Right forelimb (tissue), 1 donor: ENCODE results near the gene SMC6.

Experiments used
- DNase-seq: peaks from one replicate; pipeline ENCODE4 v3.0.0-alpha.2; 2018

The SMC6 gene

DNA sequence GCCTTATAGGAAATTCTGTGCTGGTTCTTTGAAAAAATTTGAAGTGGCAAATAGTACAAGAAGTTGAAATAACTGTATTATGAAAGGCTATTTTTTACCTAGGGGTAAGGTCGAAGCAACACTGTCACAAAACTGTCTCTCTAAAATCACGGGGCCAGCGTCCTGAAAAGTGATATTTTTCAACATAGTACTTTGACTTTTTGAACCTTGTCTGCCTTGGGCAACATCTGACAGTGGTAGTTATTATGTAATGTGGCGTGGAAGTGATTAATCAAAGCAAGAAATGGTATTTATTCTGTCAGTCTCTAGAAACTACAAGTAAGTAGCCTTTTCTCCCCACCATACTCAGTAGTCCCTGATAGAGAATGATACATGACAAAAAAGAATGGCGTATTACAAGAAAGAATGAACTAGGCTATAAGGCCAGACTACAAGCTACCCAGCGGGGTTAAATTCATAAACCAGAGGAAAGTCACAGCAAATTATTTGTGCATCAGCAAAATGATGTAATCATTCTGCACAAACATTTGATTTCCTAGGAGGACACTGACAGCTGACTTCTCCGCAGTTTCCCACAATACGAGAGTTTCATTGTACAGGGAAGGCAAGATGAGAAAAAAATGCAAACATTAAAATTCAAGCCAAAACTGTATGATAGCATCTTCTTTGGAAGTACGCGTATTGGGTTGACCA lies 10.2 kb upstream of the SMC6 start:
- no peak for DNase-seq

GRCh38 chr2:17762451-17762850 lies 8.8 kb upstream of the SMC6 start:
- DNase-seq: no peak

DNA sequence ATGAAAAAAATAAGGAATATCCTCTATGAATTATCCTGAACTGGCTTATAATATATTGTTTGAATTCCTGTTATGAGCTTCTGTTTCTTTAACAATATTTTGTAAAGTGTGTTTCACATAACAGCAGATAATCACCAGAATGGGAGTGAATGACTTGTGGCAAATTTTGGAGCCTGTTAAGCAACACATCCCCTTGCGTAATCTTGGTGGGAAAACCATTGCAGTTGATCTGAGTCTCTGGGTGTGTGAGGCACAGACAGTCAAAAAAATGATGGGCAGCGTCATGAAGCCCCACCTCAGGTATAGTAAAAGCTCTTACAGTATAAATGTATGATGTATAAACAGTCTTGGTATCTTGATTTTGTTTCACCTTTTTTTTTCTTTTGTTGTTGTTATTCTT lies 6.2 kb upstream of the SMC6 start:
- no peak for DNase-seq

- DNase-seq: no peak
Observed at GRCh38 chr2:17758118-17758517, 4.5 kb upstream of the SMC6 start.

- no peak for DNase-seq
Observed at GRCh38 chr2:17757321-17757720, 3.7 kb upstream of the SMC6 start.

DNA sequence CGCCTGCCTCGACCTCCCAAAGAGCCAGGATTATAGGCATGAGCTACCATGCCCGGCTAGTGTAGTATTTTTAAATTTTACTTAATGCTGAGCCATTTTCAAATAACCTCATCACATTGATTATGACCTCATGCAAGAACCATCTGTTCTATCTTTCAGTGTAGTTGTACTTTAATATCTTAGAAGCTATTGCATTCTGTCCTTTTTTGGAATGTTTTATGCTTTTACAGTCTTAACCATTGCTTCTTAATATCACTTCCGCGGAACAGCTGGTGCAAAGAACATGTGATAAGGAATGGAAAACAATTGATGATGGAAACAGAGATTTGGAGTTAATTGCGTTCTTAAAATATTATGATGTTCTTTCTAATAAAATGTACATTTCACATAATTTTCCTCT lies 3.1 kb upstream of the SMC6 start:
- DNase-seq: no peak

GRCh38 chr2:17754773-17755425 lies 1.3 kb upstream of the SMC6 start:
- no peak for DNase-seq

GRCh38 chr2:17752892-17753802 lies 463 bp downstream of the SMC6 start:
- no peak for DNase-seq

GRCh38 chr2:17752246-17752645 lies 1.4 kb downstream of the SMC6 start:
- DNase-seq: no peak

- no peak for DNase-seq
Observed at GRCh38 chr2:17749753-17750438, 3.7 kb downstream of the SMC6 start.

DNA sequence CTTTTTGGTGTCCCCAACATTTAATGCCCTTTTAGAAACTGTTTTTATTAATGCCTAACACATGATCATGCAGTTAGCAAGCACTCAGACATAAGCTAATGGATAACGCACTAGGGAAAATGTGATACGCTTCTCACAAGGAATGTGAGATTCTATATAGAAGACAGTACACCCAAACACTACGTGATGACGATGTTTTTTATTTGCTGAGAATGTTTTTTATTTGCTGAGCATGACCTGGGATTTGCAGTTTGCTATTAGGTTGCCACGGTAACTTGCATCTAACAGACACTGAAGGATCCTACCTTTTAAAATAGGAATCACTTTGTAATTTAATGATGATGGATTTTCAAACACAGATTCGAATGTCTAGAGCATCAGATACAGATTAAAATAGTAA lies 4.9 kb downstream of the SMC6 start:
- no peak for DNase-seq

GRCh38 chr2:17747684-17748452 lies 5.7 kb downstream of the SMC6 start:
- no peak for DNase-seq

GRCh38 chr2:17740203-17740602 lies 13.4 kb downstream of the SMC6 start:
- no peak for DNase-seq

DNA sequence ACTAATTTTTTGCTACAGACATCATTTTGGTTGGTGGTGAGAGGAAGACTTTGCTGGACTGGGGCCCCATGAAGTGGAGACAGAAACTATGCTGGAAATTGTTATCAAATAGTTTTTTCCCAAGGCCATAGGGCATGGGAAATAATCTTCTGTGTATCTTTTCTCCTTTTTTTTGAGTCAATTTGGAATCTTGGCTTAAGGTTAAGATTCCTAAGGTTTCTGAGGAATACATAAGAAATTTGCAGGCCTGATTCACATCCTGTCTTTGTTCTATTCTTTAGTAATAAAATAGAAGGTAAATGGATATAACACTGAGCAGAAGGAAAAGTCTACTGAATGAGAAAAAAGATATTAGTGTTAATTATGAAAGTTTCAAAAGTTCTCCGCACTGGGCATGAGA lies 16.6 kb downstream of the SMC6 start:
- DNase-seq: no peak

DNA sequence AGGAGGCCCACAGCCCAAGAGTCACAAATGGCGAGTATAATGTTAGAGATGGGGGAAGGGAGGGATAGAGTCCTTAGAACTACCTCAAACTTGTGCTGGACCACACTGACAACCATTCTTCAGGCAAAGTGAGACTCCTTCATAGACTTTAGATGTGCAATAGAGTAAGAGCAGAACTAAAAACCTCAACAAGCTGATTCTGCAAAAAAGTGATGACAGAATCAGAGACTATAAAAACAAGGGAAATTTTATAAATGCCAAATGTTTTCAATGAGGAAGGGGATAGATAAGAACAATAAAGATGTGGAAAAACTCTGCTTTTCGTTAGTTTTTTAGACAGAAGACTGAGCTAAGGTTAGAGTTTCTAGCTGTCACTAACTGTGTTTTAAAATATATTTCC lies 17.7 kb downstream of the SMC6 start:
- no peak for DNase-seq

DNA sequence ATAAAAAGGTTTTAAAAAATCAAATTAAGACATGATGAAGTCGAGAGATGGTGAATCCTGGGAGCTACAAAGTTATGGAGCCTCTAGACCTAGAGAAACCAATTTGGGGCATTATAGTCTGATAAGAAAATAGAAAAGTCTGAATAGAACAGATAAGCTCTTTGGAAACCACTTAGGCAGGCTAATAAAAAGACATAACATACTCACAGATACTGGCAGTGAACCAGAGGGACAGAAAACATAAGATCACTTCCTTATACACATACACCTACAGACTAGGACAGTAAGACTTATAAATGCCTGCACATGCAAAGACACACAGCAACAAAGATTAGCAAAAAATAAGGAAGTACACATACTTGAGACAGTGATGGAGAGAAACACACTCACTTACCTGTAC lies 20.0 kb downstream of the SMC6 start:
- DNase-seq: no peak

GRCh38 chr2:17729880-17730279 lies 23.7 kb downstream of the SMC6 start:
- DNase-seq: no peak

GRCh38 chr2:17728210-17728609 lies 25.4 kb downstream of the SMC6 start:
- no peak for DNase-seq

- DNase-seq: no peak
Observed at GRCh38 chr2:17719562-17720371, 33.8 kb downstream of the SMC6 start.

- no peak for DNase-seq
Observed at GRCh38 chr2:17718689-17719088, 34.9 kb downstream of the SMC6 start.

DNA sequence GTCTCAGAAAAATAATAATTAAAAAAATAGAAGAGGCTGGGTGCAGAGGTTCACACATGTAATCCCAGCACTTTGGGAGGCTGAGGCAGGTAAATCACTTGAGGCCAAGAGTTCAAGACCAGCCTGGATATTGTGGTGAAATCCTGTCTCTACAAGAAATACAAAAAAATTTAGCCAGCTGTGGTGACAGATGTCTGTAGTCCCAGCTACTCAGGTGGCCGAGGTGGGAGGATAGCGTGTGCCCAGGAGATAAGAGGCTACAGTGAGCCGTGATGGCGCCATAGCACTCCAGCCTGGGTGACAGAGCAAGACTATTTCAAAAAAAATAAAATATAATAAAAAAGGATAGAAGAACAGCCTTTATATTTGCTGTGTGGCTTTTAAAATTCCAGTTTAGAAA lies 35.9 kb downstream of the SMC6 start:
- no peak for DNase-seq

- DNase-seq: no peak
Observed at GRCh38 chr2:17713291-17713690, 40.3 kb downstream of the SMC6 start.
